Measurements from ENCODE around the gene XPNPEP3. TPM values are rescaled to one million over a fixed set of nuclear protein-coding genes. Genes with fewer than 3 reads are reported as not detected.

XPNPEP3 gene
- total RNA-seq, 1 experiment from 2014 or later: 39.9 TPM

GRCh38 chr22:40826984-40827741 is 29.8 kb upstream of the XPNPEP3 start:
- TF ChIP-seq CTCF (IDR thresholded peaks at IDR 0.05; ENCODE audit: unreplicated experiment): no peak
- Mint-ChIP-seq H3K9me3 (ENCODE audit: low read depth, unreplicated experiment) (no peaks in the 10 kb centered on the region), H3K27ac (ENCODE audit: unreplicated experiment) (no peak overlapping the region), H3K4me3 (ENCODE audit: low read depth, unreplicated experiment) (no peak overlapping the region), H3K4me1 (ENCODE audit: low read depth, unreplicated experiment) (peaks cover 2% of the 10 kb centered on the region), H3K27me3 (ENCODE audit: unreplicated experiment) (no peaks in the 10 kb centered on the region), H3K36me3 (ENCODE audit: insufficient read depth, unreplicated experiment) (peaks cover 27% of the 10 kb centered on the region)
- DNase-seq: no peak
- no TSS peak for BruUV-seq (replicated peaks)
- CTCF ChIA-PET: no interaction called here
- intact Hi-C loops (cut with micrococcal nuclease; ENCODE audit: unreplicated experiment): no loop called here

GRCh38 chr22:40829131-40829530 is 27.8 kb upstream of the XPNPEP3 start:
- Mint-ChIP-seq H3K4me1 (ENCODE audit: low read depth, unreplicated experiment) (peaks cover 13% of the 10 kb centered on the region), H3K36me3 (ENCODE audit: insufficient read depth, unreplicated experiment) (peaks cover 38% of the 10 kb centered on the region), H3K27me3 (ENCODE audit: unreplicated experiment) (no peaks in the 10 kb centered on the region), H3K4me3 (ENCODE audit: low read depth, unreplicated experiment) (no peak overlapping the region), H3K9me3 (ENCODE audit: low read depth, unreplicated experiment) (no peaks in the 10 kb centered on the region), H3K27ac (ENCODE audit: unreplicated experiment) (no peak overlapping the region)
- CTCF ChIA-PET: no interaction called here
- intact Hi-C loops (cut with micrococcal nuclease; ENCODE audit: unreplicated experiment): no loop called here
- DNase-seq: no peak
- BruUV-seq (replicated peaks): no TSS peak
- no peak for TF ChIP-seq CTCF (IDR thresholded peaks at IDR 0.05; ENCODE audit: unreplicated experiment)

- no TSS peak for BruUV-seq (replicated peaks)
- intact Hi-C loops (cut with micrococcal nuclease; ENCODE audit: unreplicated experiment): no loop called here
- Mint-ChIP-seq H3K36me3 (ENCODE audit: insufficient read depth, unreplicated experiment) (peaks cover 59% of the 10 kb centered on the region), H3K27me3 (ENCODE audit: unreplicated experiment) (no peaks in the 10 kb centered on the region), H3K9me3 (ENCODE audit: low read depth, unreplicated experiment) (no peaks in the 10 kb centered on the region), H3K4me3 (ENCODE audit: low read depth, unreplicated experiment) (no peak overlapping the region), H3K27ac (ENCODE audit: unreplicated experiment) (no peak overlapping the region), H3K4me1 (ENCODE audit: low read depth, unreplicated experiment) (peaks cover 13% of the 10 kb centered on the region)
- no peak for DNase-seq
- TF ChIP-seq CTCF (IDR thresholded peaks at IDR 0.05; ENCODE audit: unreplicated experiment): no peak
- CTCF ChIA-PET: no interaction called here
Measured at GRCh38 chr22:40834619-40835018, 22.3 kb upstream of the XPNPEP3 start.

GRCh38 chr22:40838486-40838885 is 18.5 kb upstream of the XPNPEP3 start:
- H3K9me3 Mint-ChIP-seq (ENCODE audit: low read depth, unreplicated experiment): no peaks in the 10 kb centered on the region
- no TSS peak for BruUV-seq (replicated peaks)
- H3K4me1 Mint-ChIP-seq (ENCODE audit: low read depth, unreplicated experiment): peaks cover 18% of the 10 kb centered on the region
- H3K27me3 Mint-ChIP-seq (ENCODE audit: unreplicated experiment): no peaks in the 10 kb centered on the region
- no peak overlapping the region for H3K4me3 Mint-ChIP-seq (ENCODE audit: low read depth, unreplicated experiment)
- peaks cover 70% of the 10 kb centered on the region for H3K36me3 Mint-ChIP-seq (ENCODE audit: insufficient read depth, unreplicated experiment)
- intact Hi-C loops (cut with micrococcal nuclease; ENCODE audit: unreplicated experiment): no loop called here
- CTCF ChIA-PET: no interaction called here
- no peak overlapping the region for H3K27ac Mint-ChIP-seq (ENCODE audit: unreplicated experiment)
- no peak for TF ChIP-seq CTCF (IDR thresholded peaks at IDR 0.05; ENCODE audit: unreplicated experiment)
- no peak for DNase-seq

Data from Calu3 (cell line).